Hematopoietic multipotent progenitor cell treated with erythropoietin and hydrocortisone succinate and interleukin-3 and kit ligand, for 15 days (in vitro differentiated cells): Measurements from ENCODE around the gene EPHA8.

Experiments
- DNase-seq: peaks from one replicate; pipeline ENCODE4 v3.0.0-alpha.2; 2015; ENCODE audit warnings: low spot score

EPHA8 gene

DNA sequence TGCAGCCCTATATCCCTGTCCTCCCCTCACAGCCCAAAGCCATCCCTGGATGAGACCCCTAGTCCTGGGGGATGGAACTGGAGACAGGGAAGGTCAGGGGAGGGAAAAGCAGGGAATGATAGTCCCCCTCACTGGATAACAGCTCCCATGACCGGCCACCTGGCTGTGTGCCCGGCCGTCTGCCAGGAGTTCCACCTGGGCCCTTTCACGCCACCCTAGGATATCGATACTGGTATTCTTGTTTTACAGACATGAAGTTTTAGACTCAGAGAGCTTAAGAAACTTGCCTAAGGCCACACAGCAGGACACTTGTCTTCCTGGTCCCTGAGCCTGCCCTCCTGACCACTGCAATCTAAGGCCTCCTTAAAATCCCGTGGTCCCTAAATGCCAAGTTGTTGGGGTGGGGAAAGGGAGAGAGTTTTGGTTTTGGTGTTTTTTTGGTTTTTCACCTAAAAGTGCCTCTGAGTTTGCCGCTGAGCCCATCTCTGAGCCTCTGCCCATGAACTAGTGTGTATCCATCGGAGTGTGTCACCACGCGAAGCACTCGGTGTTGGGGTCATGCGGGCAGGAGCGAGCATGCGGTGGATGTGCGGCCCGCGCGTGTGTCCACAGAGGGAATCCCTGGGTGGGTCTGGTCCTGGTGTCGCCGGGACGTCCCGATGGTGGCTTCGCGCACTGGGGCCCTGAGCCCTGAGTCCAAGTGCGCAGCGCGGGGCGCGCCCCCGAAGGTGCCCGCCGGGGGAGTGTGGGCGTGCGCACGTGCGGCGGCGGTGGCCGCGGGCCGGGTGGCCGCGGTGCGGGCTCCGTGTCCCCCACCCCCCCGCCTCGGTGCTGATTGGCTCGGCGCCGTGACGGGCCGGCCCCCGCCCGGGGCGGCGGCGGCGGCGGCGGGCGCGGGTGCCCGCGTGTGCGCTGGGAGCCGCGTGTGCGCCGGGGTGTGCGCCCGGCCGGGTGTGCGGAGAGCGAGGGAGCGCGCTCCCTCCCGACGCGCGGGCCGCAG lies at the start of gene EPHA8:
EPHA8 (plus strand) TSS at position 906 of the 1,000 bp plus-strand sequence. CDS start 147 bp downstream, outside the sequence.
- DNase-seq: no peak

DNA sequence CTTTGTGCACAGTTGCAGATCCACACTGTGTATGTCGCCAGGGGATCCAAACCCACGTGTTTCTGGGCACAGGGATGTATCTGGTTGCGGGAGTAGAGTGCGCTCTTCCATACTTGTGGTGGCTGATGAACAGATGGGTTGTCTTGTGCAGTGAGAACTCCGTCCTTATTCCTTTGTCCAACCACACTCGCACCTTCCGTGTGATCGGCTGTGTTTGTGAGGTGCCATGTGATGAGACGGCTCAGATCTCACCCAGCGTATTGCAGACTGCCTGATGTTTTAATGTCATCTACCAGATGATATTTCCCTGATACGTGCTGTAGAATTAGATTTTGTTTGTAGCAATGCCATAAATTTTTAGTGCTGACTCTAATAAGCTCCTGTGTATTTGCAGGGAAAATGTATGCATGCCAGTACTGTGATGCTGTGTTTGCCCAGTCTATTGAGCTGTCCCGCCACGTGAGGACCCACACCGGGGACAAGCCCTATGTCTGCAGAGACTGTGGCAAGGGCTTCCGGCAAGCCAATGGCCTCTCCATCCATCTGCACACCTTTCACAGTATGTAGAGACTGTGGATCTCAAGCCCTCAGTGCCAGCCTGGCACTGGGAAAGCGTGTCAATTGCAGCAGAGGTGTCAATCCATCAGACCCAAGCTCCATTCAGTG lies 46.2 kb upstream of the EPHA8 start:
- DNase-seq: no peak

- DNase-seq: no peak
Observed at GRCh38 chr1:22517956-22518355, 45.3 kb upstream of the EPHA8 start.

- DNase-seq: no peak
Observed at GRCh38 chr1:22518379-22518778, 44.9 kb upstream of the EPHA8 start.

- no peak for DNase-seq
Observed at GRCh38 chr1:22520871-22521270, 42.4 kb upstream of the EPHA8 start.

- no peak for DNase-seq
Observed at GRCh38 chr1:22521692-22522091, 41.6 kb upstream of the EPHA8 start.

GRCh38 chr1:22522221-22522743 lies 41.0 kb upstream of the EPHA8 start:
- no peak for DNase-seq

DNA sequence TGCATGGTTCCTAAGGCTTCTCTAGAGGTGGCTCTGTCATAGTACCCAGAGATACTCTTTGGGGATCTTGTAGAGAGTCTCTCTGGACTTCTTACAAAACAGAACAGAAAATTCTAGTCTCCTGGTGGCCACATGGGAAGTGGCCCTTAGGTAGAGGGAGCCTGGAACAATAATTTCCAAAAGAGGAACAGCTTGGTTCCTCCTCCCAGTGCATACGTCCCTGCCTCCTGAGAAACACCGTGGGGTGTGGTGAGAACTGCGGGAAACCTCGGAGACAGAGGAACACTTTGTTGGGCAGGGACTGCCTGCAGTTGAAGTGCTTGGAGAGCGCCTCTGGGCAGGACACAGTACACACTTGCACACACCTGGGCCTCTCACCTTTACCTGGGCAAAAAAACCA lies 38.8 kb upstream of the EPHA8 start:
- DNase-seq: no peak

DNA sequence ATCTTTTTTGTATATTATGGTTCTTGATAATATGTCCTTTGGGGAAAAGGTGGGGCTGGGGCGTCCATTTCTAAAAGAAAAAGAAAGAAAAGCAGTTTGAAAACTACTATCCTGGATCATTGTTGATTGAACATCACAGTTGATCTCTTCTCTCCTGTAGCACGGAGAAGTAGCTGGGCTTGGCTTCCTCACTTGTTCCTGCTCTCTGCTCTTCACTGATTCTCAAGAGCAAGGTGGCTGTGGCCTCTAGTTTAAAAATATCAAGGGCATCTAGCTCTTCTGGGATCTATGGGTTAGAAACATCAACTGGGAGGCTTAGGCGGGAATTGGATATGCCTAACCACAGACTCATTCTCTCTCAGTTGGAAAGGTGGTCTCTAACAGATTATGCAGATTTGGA lies 38.1 kb upstream of the EPHA8 start:
- no peak for DNase-seq

- no peak for DNase-seq
Observed at GRCh38 chr1:22525646-22526045, 37.6 kb upstream of the EPHA8 start.

DNA sequence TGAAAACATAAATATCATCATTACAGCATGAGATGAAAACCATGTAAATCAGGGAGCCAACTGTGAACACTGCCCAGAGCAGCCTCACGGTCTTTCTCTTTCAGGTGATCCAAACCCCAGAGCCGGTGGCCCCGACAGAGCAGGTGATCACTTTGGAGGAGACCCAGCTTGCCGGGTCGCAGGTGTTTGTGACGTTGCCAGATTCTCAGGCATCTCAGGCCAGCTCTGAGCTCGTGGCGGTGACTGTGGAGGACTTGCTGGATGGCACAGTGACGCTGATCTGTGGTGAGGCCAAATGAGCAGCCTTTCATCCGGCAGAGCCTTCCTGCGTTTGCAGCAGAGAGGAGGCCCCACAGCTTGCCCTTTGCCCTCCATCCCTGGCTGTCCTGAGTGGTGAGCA lies 37.2 kb upstream of the EPHA8 start:
- DNase-seq: no peak

- no peak for DNase-seq
Observed at GRCh38 chr1:22526677-22527076, 36.6 kb upstream of the EPHA8 start.

DNA sequence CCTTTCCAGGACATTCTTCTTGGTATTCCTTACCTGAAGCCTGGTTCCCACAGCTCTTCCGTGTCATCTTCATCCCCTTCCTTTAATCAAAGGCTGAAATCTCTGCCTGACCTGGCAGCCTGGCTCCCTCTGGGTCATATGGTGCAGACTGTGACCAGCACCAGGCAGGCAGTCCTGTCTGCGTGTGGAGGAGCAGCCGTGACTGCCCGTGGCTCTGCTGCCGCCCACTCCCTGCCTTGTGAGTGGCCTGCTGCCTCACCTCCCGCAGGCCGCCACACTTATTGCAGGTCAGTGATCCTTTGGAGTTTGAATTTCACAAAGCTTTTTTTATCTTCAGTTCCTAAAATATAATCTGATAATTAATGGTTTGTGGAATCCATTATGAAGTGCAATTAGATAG lies 36.2 kb upstream of the EPHA8 start:
- no peak for DNase-seq

DNA sequence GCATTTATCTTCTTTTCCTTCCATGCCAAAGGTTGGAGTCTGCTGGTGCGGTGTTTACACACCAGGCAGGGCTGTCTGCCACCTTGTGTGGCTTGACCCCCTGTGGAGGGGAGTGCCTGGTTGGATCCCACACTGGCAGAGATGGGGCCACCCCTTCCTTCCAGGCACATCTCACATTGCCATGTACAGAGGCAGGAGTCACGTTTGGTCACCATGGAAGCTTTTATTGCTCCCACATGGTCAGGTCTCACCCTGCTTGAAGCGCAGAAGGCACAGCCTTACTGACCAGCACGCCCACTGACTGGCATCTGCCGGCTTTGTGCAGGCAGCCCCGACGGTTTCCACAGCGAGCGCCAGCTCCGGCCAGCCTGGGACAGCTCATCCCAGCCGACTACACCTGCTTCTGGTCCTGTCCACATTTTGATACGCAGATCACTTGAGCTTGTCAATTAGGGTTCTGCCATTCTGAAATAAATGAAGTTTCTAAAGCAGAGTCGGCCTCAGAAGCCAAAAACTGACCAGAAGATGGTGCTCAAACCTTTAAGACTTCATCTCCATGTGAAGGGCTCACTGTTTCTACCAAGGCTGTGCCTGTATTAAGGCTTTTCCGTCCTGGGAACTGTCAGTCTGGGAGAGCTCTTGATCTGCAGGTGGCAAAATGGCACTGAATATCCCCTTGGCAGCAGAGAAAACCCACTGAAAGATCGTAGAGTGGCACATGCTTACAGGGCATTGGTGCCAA lies 35.6 kb upstream of the EPHA8 start:
- no peak for DNase-seq

- no peak for DNase-seq
Observed at GRCh38 chr1:22528451-22528850, 34.8 kb upstream of the EPHA8 start.

GRCh38 chr1:22529901-22530621 lies 33.2 kb upstream of the EPHA8 start:
- no peak for DNase-seq

- no peak for DNase-seq
Observed at GRCh38 chr1:22530715-22531114, 32.6 kb upstream of the EPHA8 start.

DNA sequence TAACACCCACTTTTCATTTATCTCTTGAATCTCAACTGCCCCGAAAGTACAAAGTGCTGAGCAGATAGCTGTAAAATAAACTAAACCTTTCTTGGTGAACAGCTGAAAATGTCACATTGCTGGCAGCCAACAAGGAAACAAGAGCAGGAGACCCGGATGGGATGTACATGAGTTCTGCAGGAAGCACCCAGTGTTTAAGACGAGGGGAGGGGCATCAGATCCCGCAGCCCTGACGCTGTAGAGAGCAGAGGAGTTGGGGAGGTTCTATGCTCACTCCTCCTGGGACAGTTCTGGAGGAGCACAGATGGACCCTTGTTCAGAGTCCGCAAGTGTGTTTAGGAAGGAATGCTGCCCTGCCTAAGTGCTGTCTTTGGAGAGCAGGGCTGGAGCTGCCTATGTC lies 32.0 kb upstream of the EPHA8 start:
- no peak for DNase-seq

DNA sequence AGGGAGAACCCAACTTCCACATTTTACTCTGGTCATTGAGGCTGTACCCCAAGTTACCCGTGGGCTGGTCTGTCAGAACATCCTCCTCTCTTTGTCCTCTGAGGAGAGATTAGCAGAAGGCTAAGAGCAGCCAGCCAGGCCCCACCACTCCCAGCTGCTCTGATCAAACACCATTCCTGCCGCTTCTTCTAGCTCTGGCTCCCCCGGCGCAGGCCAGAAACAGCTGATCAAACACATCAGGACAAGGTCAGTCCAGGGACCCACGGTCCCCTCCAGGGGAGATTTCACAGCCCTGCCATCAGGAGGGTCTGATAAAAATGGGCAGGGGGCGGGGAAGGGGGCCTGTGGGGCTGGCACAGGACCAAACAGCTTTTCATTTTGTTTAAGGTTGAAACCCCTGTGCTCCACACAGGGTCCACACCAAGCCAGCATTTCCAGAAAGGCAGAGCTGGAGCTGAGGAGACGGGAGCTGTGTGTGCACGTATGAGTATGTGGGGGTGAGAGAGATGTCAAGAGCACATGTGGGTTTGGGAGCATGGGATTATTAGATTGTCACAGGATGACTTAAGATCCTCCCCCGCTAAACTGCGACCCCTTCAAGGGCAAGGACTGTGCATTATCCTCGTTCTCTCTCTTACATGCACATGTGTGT lies 29.9 kb upstream of the EPHA8 start:
- DNase-seq: no peak

DNA sequence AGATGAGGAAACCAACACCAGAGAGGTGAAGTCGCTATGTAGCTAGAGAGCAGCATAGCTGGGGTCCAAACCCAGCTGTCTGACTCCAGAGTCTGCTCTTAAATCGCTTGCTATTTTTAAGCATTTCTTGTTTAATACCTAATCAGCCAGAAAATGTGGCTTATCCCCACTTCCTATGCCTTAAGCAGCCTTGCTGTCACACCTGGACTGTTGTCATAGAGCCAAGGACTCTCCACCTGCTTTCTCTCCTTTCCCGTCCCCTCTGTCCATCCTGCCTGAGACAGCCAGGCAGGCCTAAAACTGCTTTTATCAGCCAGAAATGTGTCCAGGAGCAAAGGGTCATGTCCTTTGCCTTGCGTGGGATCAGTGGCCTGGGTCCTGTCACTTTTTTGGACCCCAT lies 28.3 kb upstream of the EPHA8 start:
- DNase-seq: no peak

DNA sequence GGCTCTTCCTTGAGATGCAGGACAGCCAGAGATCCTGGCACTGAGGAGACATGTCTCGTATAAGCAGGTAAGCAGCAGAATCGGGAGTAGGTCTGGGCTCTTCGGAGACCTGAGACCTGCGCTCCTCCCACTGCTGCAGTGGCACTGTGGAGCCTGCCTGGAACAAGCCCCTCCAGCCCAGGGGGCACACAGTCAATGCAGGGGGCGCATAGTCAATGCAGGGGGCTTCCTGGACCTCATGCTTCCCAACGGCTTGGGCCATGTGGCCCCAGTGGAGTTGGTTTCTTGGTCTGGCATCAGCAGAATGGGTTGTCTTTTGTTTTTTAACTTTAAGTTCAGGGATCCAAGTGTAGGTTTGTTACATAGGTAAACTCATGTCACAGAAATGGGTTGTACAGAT lies 27.9 kb upstream of the EPHA8 start:
- no peak for DNase-seq
